Measurements from ENCODE around the gene GBA2.

- TF ChIP-seq SUZ12 (IDR thresholded peaks at IDR 0.05; ENCODE audit: extremely low read depth, insufficient read depth, insufficient read length) (no peak), ZNF274 (IDR thresholded peaks at IDR 0.05; ENCODE audit: low read depth, low read length) (no peak), YY1 (IDR thresholded peaks at IDR 0.05; ENCODE audit: insufficient read depth, insufficient read length) (no peak)
Measured at GRCh38 chr9:35790025-35790384, 41.0 kb upstream of the GBA2 start.
